Liver (tissue), 9 donors: Measurements from ENCODE around the gene SPP1. TPM values are rescaled to one million over a fixed set of nuclear protein-coding genes. Genes with fewer than 3 reads are reported as not detected.

Experiments used
- DNase-seq: peaks from one replicate; pipeline ENCODE4 v3.0.0-alpha.2; 2017; ENCODE audit warnings: low spot score
- H3K27ac ChIP-seq, 2 donors: one replicate each; pipeline ENCODE4 v1.7.0; 2013; ENCODE audit warnings: inconsistent platforms in 2 of 2, low read length in 2 of 2, control low read depth in 1 of 2, low read depth in 1 of 2, mild to moderate bottlenecking in 1 of 2
- H3K27me3 ChIP-seq, 4 donors: one replicate each; pipeline versions ENCODE4 v1.6.1 to v1.7.0; 2013; ENCODE audit warnings: low read length in 3 of 4, inconsistent platforms in 1 of 4, mild to moderate bottlenecking in 1 of 4, moderate library complexity in 1 of 4; ENCODE audit not compliant: control insufficient read depth in 4 of 4, insufficient read depth in 4 of 4
- H3K36me3 ChIP-seq, 4 donors: one replicate each; pipeline versions ENCODE4 v1.6.1 to v1.7.0; 2013; ENCODE audit warnings: low read length in 3 of 4, mild to moderate bottlenecking in 3 of 4, low read depth in 1 of 4, moderate library complexity in 1 of 4; ENCODE audit not compliant: control insufficient read depth in 4 of 4, insufficient read depth in 3 of 4
- H3K4me1 ChIP-seq, 4 donors: one replicate each; pipeline versions ENCODE4 v1.6.1 to v1.7.0; 2013; ENCODE audit warnings: low read length in 3 of 4, mild to moderate bottlenecking in 3 of 4, moderate library complexity in 1 of 4; ENCODE audit not compliant: control insufficient read depth in 4 of 4, insufficient read depth in 4 of 4
- H3K4me3 ChIP-seq, 3 donors: one replicate each; pipeline versions ENCODE4 v1.6.1 to v1.7.0; 2013; ENCODE audit warnings: low read length in 3 of 3, control low read depth in 1 of 3, low read depth in 1 of 3, mild to moderate bottlenecking in 1 of 3
- H3K9ac ChIP-seq, 2 donors: one replicate each; pipeline ENCODE4 v1.7.0; 2013; ENCODE audit warnings: low read length in 2 of 2, mild to moderate bottlenecking in 2 of 2, moderate library complexity in 2 of 2, control low read depth in 1 of 2, low read depth in 1 of 2
- H3K9me3 ChIP-seq, 4 donors: one replicate each; pipeline versions ENCODE4 v1.6.1 to v1.7.0; 2013; ENCODE audit warnings: low read length in 3 of 4; ENCODE audit not compliant: control insufficient read depth in 4 of 4
- ATF3 ChIP-seq: IDR thresholded peaks from 2 replicates; pipeline ENCODE4 v1.6.1; 2016; ENCODE audit warnings: antibody characterized with exemption
- EGR1 ChIP-seq, 2 donors: IDR thresholded peaks; 2 replicates each; pipeline ENCODE4 v1.6.1; 2016 to 2018; ENCODE audit warnings: antibody characterized with exemption in 2 of 2, low read depth in 2 of 2
- FOXA1 ChIP-seq: IDR thresholded peaks from 2 replicates; pipeline ENCODE4 v1.6.1; 2016; ENCODE audit warnings: antibody characterized with exemption
- GABPA ChIP-seq, 2 donors: IDR thresholded peaks in 1 of 2; conservative IDR thresholded peaks in 1 of 2; 2 replicates each; pipeline ENCODE4 v1.6.1; 2016; ENCODE audit warnings: antibody characterized with exemption in 2 of 2, mild to moderate bottlenecking in 1 of 2, moderate library complexity in 1 of 2
- HNF4A ChIP-seq, 2 donors: conservative IDR thresholded peaks; 2 replicates each; pipeline ENCODE4 v1.6.1; 2016; ENCODE audit warnings: antibody characterized with exemption in 2 of 2, mild to moderate bottlenecking in 2 of 2
- JUND ChIP-seq, 2 donors: IDR thresholded peaks; 2 replicates each; pipeline ENCODE4 v1.6.1; 2016; ENCODE audit warnings: antibody characterized with exemption in 2 of 2
- NR2F2 ChIP-seq: IDR thresholded peaks from 2 replicates; pipeline ENCODE4 v1.6.1; 2016; ENCODE audit warnings: antibody characterized with exemption
- RAD21 ChIP-seq, 2 donors: IDR thresholded peaks; 2 replicates each; pipeline ENCODE4 v1.6.1; 2016; ENCODE audit warnings: antibody characterized with exemption in 2 of 2, mild to moderate bottlenecking in 2 of 2
- RXRA ChIP-seq, 2 donors: IDR thresholded peaks; 2 replicates each; pipeline ENCODE4 v1.6.1; 2017 to 2018; ENCODE audit warnings: antibody characterized with exemption in 2 of 2, mild to moderate bottlenecking in 1 of 2
- SP1 ChIP-seq: IDR thresholded peaks from 2 replicates; pipeline ENCODE4 v1.6.1; 2018; ENCODE audit warnings: antibody characterized with exemption, mild to moderate bottlenecking
- TAF1 ChIP-seq: conservative IDR thresholded peaks from 2 replicates; pipeline ENCODE4 v1.6.1; 2016; ENCODE audit warnings: antibody characterized with exemption, mild to moderate bottlenecking
- ZBTB33 ChIP-seq: IDR thresholded peaks from 2 replicates; pipeline ENCODE4 v1.6.1; 2016; ENCODE audit warnings: antibody characterized with exemption
- WGBS: extraction: QIAGEN DNeasy Blood & Tissue Kit; methylation state at CpG from one replicate; pipeline ENCODE4 v1.1.7; 2013; 5-methylcytosine and 5-hydroxymethylcytosine counted together
- polyA plus RNA-seq, 2 donors: library from polyadenylated mRNA; stranded (reverse) in 1 of 2; unstranded in 1 of 2; fragments of 200-250 nt in 1 of 2; fragments of >200 nt in 1 of 2; fragmentation: Nextera tagmentation in 1 of 2; extraction: Ambion mirVana in 1 of 2; gene quantifications; one replicate each; pipeline versions ENCODE4 v1.2.1 to v1.2.3, GENCODE V29; 2013 to 2015
- total RNA-seq, 2 donors: library from RNA; depleted of rRNA; stranded (reverse); fragments of >200 nt; gene quantifications; one replicate each; pipeline ENCODE4 v1.2.3, GENCODE V29; 2014
- TF ChIP-seq, protein P1 (sequence below): fragments of 150-350 bp; IDR thresholded peaks from 2 replicates; pipeline ENCODE4 v1.5.1; 2017; ENCODE audit warnings: improper control_type of control experiment, low read depth, low read length; ENCODE audit not compliant: missing input control
- TF ChIP-seq, protein P2 (sequence below): IDR thresholded peaks from 2 replicates; pipeline ENCODE4 v1.6.1; 2016; ENCODE audit warnings: antibody characterized with exemption
- donor health status: healthy.
- donor health status: healthy.
- donor health status: healthy.
- donor health status: healthy.
- donor health status: healthy.

SPP1 gene
- total and polyA plus RNA-seq, 4 donors, result 10.5 to 80.2 (median 27.5) TPM

GRCh38 chr4:88014386-88014905 lies 38.9 kb downstream of the SPP1 start:
- H3K27ac ChIP-seq, result no peak overlapping the region
- H3K4me1 ChIP-seq, result no peaks in the 10 kb centered on the region
- TF ChIP-seq, protein P1, sequence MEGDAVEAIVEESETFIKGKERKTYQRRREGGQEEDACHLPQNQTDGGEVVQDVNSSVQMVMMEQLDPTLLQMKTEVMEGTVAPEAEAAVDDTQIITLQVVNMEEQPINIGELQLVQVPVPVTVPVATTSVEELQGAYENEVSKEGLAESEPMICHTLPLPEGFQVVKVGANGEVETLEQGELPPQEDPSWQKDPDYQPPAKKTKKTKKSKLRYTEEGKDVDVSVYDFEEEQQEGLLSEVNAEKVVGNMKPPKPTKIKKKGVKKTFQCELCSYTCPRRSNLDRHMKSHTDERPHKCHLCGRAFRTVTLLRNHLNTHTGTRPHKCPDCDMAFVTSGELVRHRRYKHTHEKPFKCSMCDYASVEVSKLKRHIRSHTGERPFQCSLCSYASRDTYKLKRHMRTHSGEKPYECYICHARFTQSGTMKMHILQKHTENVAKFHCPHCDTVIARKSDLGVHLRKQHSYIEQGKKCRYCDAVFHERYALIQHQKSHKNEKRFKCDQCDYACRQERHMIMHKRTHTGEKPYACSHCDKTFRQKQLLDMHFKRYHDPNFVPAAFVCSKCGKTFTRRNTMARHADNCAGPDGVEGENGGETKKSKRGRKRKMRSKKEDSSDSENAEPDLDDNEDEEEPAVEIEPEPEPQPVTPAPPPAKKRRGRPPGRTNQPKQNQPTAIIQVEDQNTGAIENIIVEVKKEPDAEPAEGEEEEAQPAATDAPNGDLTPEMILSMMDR, result no peak
- TF ChIP-seq SP1 (no peak), FOXA1 (no peak), RXRA (IDR thresholded peaks at IDR 0.05) (no peak), RAD21 (IDR thresholded peaks at IDR 0.05) (no peak)
- H3K9me3 ChIP-seq, result no peaks in the 10 kb centered on the region
- no peaks in the 10 kb centered on the region for H3K27me3 ChIP-seq
- no peaks in the 10 kb centered on the region for H3K36me3 ChIP-seq
- no peak for DNase-seq
- no peak overlapping the region for H3K4me3 ChIP-seq
- WGBS, result 97% methylated on average over 3 of the region's 3 CpGs
- H3K9ac ChIP-seq, result no peak overlapping the region

GRCh38 chr4:88015659-88016295 lies 40.3 kb downstream of the SPP1 start:
- TF ChIP-seq, protein P2, sequence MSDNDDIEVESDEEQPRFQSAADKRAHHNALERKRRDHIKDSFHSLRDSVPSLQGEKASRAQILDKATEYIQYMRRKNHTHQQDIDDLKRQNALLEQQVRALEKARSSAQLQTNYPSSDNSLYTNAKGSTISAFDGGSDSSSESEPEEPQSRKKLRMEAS, result no peak
- Histone ChIP-seq H3K9me3 (no peaks in the 10 kb centered on the region), H3K9ac (no peak overlapping the region), H3K4me1 (no peaks in the 10 kb centered on the region), H3K27ac (no peak overlapping the region), H3K36me3 (no peaks in the 10 kb centered on the region), H3K27me3 (no peaks in the 10 kb centered on the region), H3K4me3 (no peak overlapping the region)
- 94% methylated on average over 10 of the region's 10 CpGs for WGBS
- no peak for DNase-seq

DNA sequence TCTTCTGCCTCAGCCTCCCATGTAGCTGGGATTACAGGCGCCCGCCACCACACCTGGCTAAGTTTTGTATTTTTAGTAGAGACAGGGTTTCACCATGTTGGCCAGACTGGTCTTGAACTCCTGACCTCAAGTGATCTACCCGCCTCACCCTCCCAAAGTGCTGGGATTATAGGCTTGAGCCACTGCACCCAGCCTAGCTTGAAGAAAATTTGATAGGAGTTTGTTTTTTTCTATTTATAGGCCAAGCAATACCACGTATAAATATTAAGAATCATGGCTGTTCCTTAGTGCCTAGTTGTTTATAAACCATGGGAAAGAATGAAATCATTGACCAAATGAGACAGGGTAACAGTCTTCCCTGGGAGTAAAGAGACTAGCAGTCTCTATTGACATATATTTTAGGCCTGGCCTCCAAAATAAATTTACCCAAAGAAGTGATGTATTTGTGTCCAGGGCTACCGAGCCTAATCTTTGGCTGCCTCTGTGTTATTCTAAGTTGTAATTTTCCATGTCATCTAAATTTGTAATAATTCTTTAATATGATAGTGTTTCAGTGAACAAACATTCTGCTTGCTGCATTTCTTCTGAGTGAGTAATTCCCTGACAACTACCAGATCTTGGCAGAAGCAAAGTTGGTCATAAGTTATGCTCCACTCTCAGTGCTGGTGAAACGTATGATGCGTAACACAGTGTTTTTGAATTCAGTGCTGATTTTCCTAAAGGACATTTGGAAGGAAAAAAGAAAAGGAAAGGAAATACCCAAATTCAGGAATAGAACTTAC lies 42.2 kb downstream of the SPP1 start:
- no peak overlapping the region for H3K27ac ChIP-seq
- no peak for DNase-seq
- whole genome bisulfite sequencing, result 91% methylated on average over 7 of the region's 7 CpGs
- H3K9me3 ChIP-seq, result no peaks in the 10 kb centered on the region
- no peaks in the 10 kb centered on the region for H3K27me3 ChIP-seq
- H3K36me3 ChIP-seq, result peaks cover 0 to 2% (median 0%) of the 10 kb centered on the region in 4 donors
- H3K4me3 ChIP-seq, result no peak overlapping the region
- no peak overlapping the region for H3K9ac ChIP-seq
- no peaks in the 10 kb centered on the region for H3K4me1 ChIP-seq
- no peak for TF ChIP-seq EGR1 (IDR thresholded peaks at IDR 0.05; ENCODE audit: low read depth in 2 of 2)
- peak; percentile 23 for TF ChIP-seq SP1
- no peak for TF ChIP-seq GABPA (IDR thresholded peaks at IDR 0.05 in 1 of 2, conservative IDR thresholded peaks at IDR 0.05 in 1 of 2)

DNA sequence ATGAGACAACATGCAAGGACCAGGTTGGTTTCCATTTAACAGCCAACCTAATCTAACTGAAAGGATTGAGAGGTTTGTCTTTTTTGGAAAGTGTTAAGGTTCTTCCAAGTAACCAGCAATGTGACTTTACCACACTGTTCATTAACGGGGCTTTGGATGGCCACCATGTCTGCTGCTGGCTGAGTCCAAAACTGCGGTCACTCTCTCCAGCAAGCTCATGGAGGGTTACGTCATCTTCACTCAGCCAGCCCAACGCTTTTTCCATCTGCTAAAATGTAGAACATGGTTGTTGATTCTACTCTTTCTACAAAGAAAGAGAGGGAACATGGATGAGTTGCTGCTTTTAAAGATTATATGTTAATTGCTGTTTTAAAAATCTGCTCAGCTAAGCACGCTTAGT lies 43.0 kb downstream of the SPP1 start:
- H3K4me1 ChIP-seq, result no peaks in the 10 kb centered on the region
- no peak overlapping the region for H3K9ac ChIP-seq
- no peaks in the 10 kb centered on the region for H3K27me3 ChIP-seq
- H3K4me3 ChIP-seq, result no peak overlapping the region
- DNase-seq, result no peak
- H3K36me3 ChIP-seq, result peaks cover 0 to 2% (median 0%) of the 10 kb centered on the region in 4 donors
- 92% methylated on average over 5 of the region's 5 CpGs for WGBS
- no peak overlapping the region for H3K27ac ChIP-seq
- H3K9me3 ChIP-seq, result no peaks in the 10 kb centered on the region
- TF ChIP-seq ZBTB33 (no peak), ATF3 (no peak), TAF1 (no peak), RXRA (IDR thresholded peaks at IDR 0.05) (no peak), NR2F2 (no peak), HNF4A (conservative IDR thresholded peaks at IDR 0.05) (no peak), FOXA1 (no peak), JUND (IDR thresholded peaks at IDR 0.05) (no peak), EGR1 (IDR thresholded peaks at IDR 0.05; ENCODE audit: low read depth in 2 of 2) (no peak), GABPA (IDR thresholded peaks at IDR 0.05 in 1 of 2, conservative IDR thresholded peaks at IDR 0.05 in 1 of 2) (no peak), RAD21 (IDR thresholded peaks at IDR 0.05) (no peak), SP1 (no peak)
- TF ChIP-seq, protein P1, result no peak
